Measurements from ENCODE around the gene PROM2. TPM values are rescaled to one million over a fixed set of nuclear protein-coding genes. Genes with fewer than 3 reads are reported as not detected.

Gene PROM2
- total and polyA plus RNA-seq, 4 donors = 0.11 to 1.1 (median 0.24) TPM

DNA sequence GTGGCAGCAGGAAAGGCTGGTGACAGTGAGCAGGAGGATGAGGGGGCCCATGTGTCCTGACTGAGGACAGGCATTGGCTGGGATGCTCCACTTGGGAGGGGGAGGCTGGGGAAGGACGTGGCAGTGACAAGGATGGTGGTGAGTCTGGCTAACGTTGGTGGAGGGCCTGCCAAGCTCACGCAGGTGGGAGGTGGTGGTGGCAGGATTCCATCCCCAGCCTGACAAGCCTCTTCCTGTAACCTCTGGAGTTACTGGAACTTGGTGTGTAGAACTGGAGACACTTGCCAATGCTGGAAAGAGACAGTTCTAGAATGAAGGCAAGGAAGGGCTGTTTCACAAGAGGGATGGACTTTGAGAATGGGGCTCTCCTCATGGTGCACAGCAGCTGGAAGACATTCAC lies 8.2 kb downstream of the PROM2 start:
- no peak overlapping the region for H3K9ac ChIP-seq (ENCODE audit: low read depth in 1 of 2, low read length in 2 of 2)
- WGBS = 44% methylated on average over 3 of the region's 3 CpGs
- H3K4me3 ChIP-seq (ENCODE audit: low read depth in 1 of 3, low read length in 3 of 3) = no peak overlapping the region
- no peaks in the 10 kb centered on the region for H3K27me3 ChIP-seq (ENCODE audit: control insufficient read depth in 4 of 4, insufficient read depth in 4 of 4, low read length in 3 of 4)
- no peaks in the 10 kb centered on the region for H3K4me1 ChIP-seq (ENCODE audit: control insufficient read depth in 4 of 4, insufficient read depth in 4 of 4, low read length in 3 of 4)
- H3K9me3 ChIP-seq (ENCODE audit: control insufficient read depth in 4 of 4, low read length in 3 of 4) = no peaks in the 10 kb centered on the region
- no peak overlapping the region for H3K27ac ChIP-seq (ENCODE audit: low read depth in 1 of 2, low read length in 2 of 2)
- no peaks in the 10 kb centered on the region for H3K36me3 ChIP-seq (ENCODE audit: control insufficient read depth in 4 of 4, insufficient read depth in 3 of 4, low read depth in 1 of 4, low read length in 3 of 4)
- no peak for DNase-seq (ENCODE audit: low spot score)
- TF ChIP-seq, protein P1, sequence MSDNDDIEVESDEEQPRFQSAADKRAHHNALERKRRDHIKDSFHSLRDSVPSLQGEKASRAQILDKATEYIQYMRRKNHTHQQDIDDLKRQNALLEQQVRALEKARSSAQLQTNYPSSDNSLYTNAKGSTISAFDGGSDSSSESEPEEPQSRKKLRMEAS (IDR thresholded peaks at IDR 0.05) = no peak
- TF ChIP-seq SP1 (IDR thresholded peaks at IDR 0.05) (no peak), FOXA2 (IDR thresholded peaks at IDR 0.05) (no peak), HNF4G (IDR thresholded peaks at IDR 0.05) (no peak), RXRA (IDR thresholded peaks at IDR 0.05) (no peak)

DNA sequence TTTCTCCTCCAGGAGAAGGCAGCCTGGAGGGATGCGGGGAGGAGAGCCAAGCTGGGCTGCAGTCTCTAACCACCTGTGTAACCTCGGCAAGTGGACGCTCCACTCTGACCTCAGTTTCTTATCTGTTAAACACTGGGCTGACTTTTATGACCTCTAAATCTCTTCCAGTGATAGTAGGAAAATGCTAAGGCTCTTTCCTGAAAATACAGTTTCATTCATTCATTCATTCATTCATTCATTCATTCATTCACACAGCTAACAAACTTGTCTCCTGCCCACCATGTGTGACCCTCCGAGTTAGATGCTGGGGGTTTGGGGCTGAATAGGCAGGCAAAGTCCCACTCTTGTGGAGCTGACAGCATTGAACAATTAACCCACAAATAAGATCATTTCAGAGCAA lies 9.3 kb downstream of the PROM2 start:
- H3K4me1 ChIP-seq (ENCODE audit: control insufficient read depth in 4 of 4, insufficient read depth in 4 of 4, low read length in 3 of 4) = no peaks in the 10 kb centered on the region
- H3K36me3 ChIP-seq (ENCODE audit: control insufficient read depth in 4 of 4, insufficient read depth in 3 of 4, low read depth in 1 of 4, low read length in 3 of 4) = no peaks in the 10 kb centered on the region
- H3K9ac ChIP-seq (ENCODE audit: low read depth in 1 of 2, low read length in 2 of 2) = no peak overlapping the region
- 90% methylated on average over 4 of the region's 4 CpGs for WGBS
- no peaks in the 10 kb centered on the region for H3K9me3 ChIP-seq (ENCODE audit: control insufficient read depth in 4 of 4, low read length in 3 of 4)
- H3K27ac ChIP-seq (ENCODE audit: low read depth in 1 of 2, low read length in 2 of 2) = no peak overlapping the region
- TF ChIP-seq GABPA (IDR thresholded peaks at IDR 0.05 in 1 of 2, conservative IDR thresholded peaks at IDR 0.05 in 1 of 2) (no peak), HNF4G (IDR thresholded peaks at IDR 0.05) (no peak), NR2F2 (IDR thresholded peaks at IDR 0.05) (no peak), RXRA (IDR thresholded peaks at IDR 0.05) (no peak), YY1 (IDR thresholded peaks at IDR 0.05) (no peak), RAD21 (IDR thresholded peaks at IDR 0.05) (no peak), EGR1 (IDR thresholded peaks at IDR 0.05; ENCODE audit: low read depth in 2 of 2) (no peak), ZBTB33 (IDR thresholded peaks at IDR 0.05) (no peak), TAF1 (conservative IDR thresholded peaks at IDR 0.05) (no peak), REST (IDR thresholded peaks at IDR 0.05) (no peak)
- TF ChIP-seq, protein P1 (IDR thresholded peaks at IDR 0.05) = no peak
- no peaks in the 10 kb centered on the region for H3K27me3 ChIP-seq (ENCODE audit: control insufficient read depth in 4 of 4, insufficient read depth in 4 of 4, low read length in 3 of 4)
- DNase-seq (ENCODE audit: low spot score) = no peak
- H3K4me3 ChIP-seq (ENCODE audit: low read depth in 1 of 3, low read length in 3 of 3) = no peak overlapping the region

All from liver (tissue), 9 donors.